ENCODE data around the gene C16orf92.
"Not testable (repeated sequence)": the region's sequence is repeated elsewhere in the genome, so short reads cannot be mapped to it uniquely, and the experiment has no call there.

C16orf92 gene

GRCh38 chr16:30002614-30003346, 20.2 kb upstream of the C16orf92 start:
- no peak for DNase-seq
- in situ Hi-C loops (cut with MboI; ENCODE audit: low pct_unique_long_range_greater_than_20kb, low sequenced_read_pairs): loop anchor here (25.0 kb wide), 1 partner anchor 315 kb away; the partner anchor contains the start of gene QPRT

- in situ Hi-C loops (cut with MboI; ENCODE audit: low pct_unique_long_range_greater_than_20kb, low sequenced_read_pairs): loop anchor here (25.0 kb wide), 1 partner anchor 317 kb away; the partner anchor contains the start of gene QPRT
- DNase-seq: no peak
Observed at GRCh38 chr16:30003670-30004423, 19.2 kb upstream of the C16orf92 start.

- in situ Hi-C loops (cut with MboI; ENCODE audit: low pct_unique_long_range_greater_than_20kb, low sequenced_read_pairs): loop anchor here (25.0 kb wide), 1 partner anchor 317 kb away; the partner anchor contains the start of gene QPRT
- no peak for DNase-seq
Observed at GRCh38 chr16:30004424-30004776, 18.6 kb upstream of the C16orf92 start.

DNA sequence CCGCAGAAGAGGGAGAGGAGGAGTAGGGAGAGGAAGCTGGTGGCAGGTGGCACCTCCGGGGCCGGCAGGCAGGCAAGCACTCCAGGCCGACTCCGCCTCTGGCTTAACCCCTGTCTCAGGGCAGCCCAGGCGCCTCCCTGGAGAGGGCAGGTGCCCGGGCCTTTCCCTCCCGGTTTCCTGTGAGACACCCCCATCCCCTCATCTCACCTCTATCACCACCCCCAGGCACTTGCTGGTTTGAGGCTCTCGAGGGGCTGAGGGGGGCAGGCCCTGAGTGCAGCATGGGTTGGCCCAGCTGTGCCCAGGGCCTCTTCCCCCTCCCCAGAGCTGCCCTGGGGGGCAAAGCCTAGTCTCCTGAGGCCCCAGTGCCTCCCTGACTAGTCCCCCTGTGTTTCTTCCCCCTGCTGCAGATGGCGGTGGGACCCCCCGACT, 18.2 kb upstream of the C16orf92 start:
- in situ Hi-C loops (cut with MboI; ENCODE audit: low pct_unique_long_range_greater_than_20kb, low sequenced_read_pairs): loop anchor here (25.0 kb wide), 1 partner anchor 318 kb away; the partner anchor contains the start of gene QPRT

DNA sequence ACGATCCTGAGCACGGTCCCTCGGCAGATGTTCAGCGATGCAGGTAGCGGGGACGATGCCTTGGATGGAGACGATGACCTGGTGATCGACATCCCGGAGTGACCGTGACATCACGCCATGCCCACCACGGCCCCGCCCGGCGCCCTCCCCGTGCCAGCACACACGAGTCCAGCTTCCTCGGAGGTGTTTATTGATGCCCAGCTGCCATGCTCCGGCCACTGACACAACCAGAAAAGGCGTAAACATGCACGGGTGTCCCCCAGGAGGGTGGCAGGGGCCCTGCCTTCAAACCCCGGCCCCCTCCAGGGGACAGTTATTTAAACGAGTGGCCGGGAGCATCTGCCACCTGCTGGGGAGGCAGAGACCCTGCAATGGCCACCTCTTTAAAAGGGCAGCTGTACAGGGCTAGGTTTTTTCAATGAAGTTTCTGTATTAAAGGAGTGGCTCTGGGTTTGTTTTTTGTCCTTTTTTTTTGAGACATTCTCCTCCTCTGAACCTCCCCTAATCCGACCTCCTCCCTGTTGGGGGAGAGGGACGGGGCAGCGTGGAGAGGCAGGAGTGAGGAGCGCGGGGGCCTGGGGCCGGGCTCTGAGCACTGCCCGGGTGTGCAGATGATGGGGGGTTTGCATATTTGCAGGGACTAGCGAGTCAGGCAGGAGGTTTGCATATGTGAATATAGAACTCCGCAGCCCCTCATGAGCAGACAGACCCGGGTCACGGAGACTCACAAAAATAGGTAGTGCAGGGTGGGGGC, 17.5 kb upstream of the C16orf92 start:
- peak; percentile 35 for DNase-seq
- in situ Hi-C loops (cut with MboI; ENCODE audit: low pct_unique_long_range_greater_than_20kb, low sequenced_read_pairs): loop anchor here (25.0 kb wide), 1 partner anchor 318 kb away; the partner anchor contains the start of gene QPRT

More for the DNA sequence above, 18.2 kb upstream of the C16orf92 start:
- DNase-seq: no peak

DNA sequence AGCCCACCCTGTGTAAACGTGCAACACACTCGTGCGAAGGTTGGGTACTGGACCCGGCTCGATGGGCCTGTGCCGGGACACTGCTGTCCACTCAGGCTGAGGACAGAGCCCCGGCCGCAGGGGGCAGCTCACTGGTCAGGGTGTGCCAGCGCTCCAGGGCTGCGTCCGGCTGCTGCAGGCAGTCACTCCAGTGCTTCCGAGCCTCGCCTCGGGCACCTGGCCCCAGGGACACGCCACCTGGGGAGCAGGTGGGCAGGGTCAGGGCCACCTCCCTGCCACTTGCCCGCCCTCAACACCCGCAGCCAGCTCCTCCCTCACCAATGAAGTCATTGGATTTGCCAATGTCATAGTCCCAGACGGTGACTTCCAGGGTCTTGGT, 16.9 kb upstream of the C16orf92 start:
- no peak for DNase-seq
- in situ Hi-C loops (cut with MboI; ENCODE audit: low pct_unique_long_range_greater_than_20kb, low sequenced_read_pairs): loop anchor here (25.0 kb wide), 1 partner anchor 319 kb away; the partner anchor contains the start of gene QPRT

DNA sequence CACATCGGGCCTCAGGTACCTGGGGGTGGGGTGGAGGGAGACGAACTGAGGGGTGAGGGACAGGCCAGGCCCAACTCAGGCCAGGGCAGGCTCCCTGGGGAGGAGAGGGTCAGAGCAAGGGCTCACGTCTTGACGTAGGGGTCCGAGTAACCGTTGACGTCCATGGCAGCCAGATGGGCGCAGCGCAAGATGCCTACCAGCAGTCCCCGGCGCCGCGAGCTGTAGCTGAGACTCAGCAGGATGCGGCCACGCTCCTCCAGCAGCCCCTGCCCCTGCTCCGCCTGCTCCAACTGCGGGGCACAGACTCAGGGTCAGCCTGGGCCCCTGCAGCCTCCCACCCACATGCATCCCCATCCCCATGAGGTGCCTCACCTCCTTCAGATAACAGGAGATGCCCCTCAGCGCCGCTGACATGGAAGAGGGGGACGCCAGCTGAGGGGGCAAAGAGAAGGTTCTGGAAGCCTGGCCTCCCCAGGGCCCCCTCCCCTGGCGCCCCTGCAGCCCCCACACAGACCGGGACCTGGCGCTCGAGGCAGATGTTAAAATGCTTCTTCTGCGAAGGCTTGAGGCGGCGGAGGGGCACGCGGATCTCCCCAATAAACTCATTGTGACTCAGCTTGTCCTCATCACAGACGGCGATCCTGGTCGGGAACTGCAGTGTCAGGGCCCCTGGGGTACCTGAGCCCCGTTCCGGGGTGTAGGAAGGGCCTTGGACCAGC, 16.2 kb upstream of the C16orf92 start:
- in situ Hi-C loops (cut with MboI; ENCODE audit: low pct_unique_long_range_greater_than_20kb, low sequenced_read_pairs): loop anchor here (25.0 kb wide), 1 partner anchor 320 kb away; the partner anchor contains the start of gene QPRT

DNA sequence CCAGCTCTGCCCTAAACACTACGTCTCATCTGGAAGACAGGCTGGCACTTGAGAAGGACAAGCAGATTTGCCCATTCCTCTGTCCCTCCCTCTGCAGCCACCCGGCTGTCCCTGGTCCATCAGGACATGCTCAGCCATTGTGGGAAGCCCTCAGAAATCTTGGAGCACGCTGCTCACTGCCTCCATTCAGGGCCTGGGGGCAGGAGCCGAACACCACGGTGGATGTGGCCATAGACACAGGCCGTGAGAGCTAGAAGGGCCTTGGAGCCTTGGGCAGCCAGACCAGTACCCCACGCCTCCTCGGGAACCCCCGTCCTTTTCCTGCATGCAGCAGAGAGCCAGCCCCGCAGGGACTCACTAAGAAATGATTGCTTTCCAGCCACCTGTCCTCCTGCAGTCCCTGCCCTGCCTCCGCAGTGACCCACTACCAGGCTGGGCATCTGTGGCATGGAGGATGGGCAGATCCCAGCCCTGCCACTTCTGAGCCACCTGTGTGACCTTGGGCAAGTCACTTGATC, 15.6 kb upstream of the C16orf92 start:
- in situ Hi-C loops (cut with MboI; ENCODE audit: low pct_unique_long_range_greater_than_20kb, low sequenced_read_pairs): loop anchor here (25.0 kb wide), 1 partner anchor 320 kb away; the partner anchor contains the start of gene QPRT
- DNase-seq: no peak

More for the DNA sequence above, 16.2 kb upstream of the C16orf92 start:
- DNase-seq: no peak

DNA sequence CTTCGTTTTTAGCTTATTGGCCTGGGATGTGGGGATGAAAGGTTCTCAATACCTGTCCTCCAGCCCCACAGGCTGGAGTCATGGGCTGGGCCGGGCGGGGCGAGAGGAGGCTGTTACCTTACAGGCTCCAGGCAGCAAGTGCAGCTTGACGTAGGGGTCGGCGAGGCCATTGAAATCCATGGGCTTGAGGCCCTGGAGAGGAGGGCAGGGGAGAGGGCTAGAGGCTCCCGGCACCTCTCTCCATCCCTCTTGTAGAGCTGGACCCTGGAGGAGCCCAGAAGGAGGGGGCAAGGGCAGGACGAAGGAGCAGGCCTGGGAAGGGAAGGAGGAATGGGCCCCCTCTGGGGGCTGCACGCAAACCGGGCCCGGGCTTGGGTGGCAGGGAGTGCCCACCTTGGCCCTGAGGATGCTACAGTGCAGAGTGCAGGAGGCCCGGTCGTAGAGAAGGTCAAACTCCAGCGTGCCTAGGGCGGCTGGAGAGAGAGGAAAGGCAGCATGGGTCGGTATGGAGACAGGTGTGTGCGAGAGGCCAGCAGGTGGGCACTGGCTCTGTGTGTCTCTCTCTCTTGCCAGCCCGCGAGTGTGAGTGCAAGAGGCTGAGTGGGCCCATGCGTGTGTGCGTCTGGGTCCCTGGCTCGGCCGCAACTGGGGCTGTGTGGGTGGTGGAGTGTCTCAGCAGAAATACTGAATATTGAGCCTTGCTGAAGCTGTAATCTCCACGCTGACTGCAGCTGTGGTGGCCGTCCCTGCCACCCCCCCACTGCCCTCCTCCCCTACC, 13.7 kb upstream of the C16orf92 start:
- DNase-seq: no peak
- in situ Hi-C loops (cut with MboI; ENCODE audit: low pct_unique_long_range_greater_than_20kb, low sequenced_read_pairs): loop anchor here (25.0 kb wide), 1 partner anchor 322 kb away; the partner anchor contains the start of gene QPRT

DNA sequence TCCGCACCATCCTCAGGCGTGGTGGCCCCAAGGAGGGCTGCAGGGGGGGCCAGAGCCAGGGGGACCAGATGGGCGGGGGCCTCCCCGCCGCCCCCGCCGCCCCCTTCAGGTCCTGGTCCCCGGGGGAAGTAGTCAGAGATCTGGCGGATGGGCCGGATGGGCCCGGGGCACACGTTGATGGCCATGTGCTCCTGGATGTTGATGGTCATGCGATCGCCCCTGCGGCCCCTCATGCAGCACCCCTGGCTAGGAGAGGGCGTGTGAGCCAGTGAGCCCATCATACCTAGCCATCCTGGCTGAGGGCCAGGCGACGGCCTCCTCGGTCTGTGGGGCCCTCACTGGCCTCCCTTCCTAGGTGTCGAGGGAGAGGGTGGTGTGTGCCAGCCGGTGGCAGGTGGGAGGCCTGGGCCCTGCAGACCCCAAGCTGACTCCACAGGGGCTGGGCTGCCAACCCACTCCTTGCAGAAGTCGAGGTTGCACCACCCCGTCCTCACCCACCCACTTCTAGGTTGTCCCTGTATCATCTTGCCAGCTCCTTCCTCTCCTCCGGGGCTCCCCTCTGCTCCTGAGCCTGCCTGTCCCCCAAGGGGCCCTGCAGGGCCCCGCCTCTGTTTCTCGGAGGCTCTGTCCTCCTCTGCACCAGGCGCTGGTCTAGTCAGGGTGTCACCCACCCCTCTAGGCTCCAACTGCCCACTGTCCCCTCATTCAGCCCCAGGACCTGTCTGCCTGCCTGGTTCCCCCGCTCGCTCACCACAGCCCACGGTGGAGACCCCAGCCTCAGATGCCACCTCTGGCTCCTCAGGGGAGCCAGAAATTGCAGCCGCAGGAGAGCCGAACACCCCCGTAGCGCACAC, 12.8 kb upstream of the C16orf92 start:
- no peak for DNase-seq
- in situ Hi-C loops (cut with MboI; ENCODE audit: low pct_unique_long_range_greater_than_20kb, low sequenced_read_pairs): loop anchor here (25.0 kb wide), 1 partner anchor 323 kb away; the partner anchor contains the start of gene QPRT

DNA sequence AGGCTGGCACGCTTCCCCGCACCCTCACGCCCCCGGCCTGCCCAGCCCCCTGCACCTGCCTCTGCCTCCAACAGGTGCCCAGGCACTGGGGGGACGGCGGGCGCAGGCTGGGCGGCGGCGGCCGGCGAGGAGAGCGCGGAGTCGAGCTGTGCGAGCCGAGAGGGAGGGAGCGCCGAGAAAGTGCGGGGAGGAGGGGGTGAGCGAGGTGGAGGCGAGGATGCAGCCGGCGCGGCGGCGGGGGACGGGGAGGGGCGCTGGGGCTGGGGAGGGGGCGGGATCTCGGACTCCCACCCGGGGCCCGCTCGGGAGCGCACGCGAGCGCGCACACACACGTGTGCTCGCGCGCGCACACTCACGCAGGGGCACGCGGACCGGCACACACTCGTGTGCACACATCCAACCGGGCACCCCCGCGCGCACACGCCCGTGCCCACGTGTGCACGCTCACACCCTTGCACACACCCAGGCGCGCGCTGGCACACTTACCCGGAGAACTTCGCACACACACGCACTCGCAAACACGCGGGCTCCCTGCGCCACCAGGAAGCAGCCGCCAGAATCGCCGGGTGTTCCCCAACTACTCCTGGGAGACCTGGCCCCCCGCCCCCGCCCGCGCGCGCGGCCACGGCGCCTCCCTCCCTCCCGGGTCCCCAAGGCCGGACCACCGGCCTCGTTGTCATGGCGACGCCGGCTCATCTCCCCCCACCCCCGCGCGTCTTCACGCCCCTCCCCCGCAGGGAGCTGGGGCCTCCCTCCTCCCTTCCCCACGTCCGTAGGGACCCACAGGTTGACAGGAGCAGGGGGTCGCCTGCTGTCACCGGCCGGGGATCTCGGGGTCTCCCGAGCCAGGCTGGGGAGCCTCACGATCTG, 11.9 kb upstream of the C16orf92 start, which contains the start of gene DOC2A:
Gene DOC2A (minus strand): TSS at position 184 of the 870 bp plus-strand sequence. CDS start 805 bp downstream, outside the sequence.
- DNase-seq: no peak
- in situ Hi-C loops (cut with MboI; ENCODE audit: low pct_unique_long_range_greater_than_20kb, low sequenced_read_pairs): loop anchor here (25.0 kb wide), 1 partner anchor 324 kb away; the partner anchor contains the start of gene QPRT

DNA sequence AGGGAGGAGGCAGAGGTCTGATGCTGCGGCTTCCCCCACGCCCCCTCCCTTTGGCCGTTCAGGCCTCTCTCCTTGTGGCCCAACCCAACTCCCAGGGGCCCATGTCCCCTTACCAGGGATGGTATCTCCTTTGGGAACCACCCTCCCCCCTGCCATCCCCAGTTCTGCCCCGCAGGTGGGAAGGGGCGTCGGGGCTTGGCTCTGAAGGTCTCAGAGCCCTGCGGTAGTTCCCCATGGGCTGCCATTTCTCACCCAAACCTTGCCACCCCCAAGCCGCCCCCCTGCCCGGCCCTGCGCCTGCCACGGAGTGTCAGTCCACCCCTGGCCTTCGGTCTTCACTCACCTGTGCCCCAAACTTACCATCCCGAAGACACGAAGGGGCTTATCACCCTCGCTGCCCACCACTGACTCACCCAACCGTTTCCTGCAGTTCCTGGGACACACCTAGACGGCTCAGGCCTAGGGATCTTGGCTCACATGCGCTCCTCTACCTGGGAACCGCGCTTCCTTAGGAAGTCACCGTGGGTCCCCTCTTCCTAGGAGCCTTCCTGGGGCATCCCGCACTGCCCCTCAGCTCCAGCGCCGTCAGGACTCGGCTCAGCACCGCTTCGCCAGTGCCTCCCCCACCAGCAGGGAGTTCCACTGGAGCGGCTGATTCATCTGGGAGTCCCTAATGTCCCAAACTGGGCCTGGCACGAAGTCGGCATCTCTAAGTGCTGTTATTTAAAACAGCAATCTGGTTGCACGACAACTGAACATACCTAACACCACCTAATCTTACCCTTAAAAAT, 11.1 kb upstream of the C16orf92 start:
- DNase-seq: no peak
- in situ Hi-C loops (cut with MboI; ENCODE audit: low pct_unique_long_range_greater_than_20kb, low sequenced_read_pairs): loop anchor here (25.0 kb wide), 1 partner anchor 325 kb away; the partner anchor contains the start of gene QPRT

DNA sequence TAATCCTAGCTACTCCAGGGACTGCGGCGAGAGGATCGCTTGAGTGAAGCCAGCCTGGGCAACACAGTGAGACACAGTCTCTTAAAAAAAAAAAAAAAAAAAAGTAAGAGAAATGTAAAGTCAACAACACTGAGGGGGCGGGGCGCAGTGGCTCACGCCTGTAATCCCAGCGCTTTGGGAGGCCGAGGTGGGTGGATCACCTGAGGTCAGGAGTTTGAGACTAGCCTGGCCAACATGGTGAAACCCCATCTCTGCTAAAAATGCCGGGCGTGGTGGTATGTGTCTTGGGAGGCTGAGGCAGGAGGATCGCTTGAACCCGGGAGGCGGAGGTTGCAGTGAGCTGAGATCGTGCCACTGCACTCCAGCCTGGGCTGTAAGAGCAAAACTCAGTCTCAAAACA, 10.4 kb upstream of the C16orf92 start:
- in situ Hi-C loops (cut with MboI; ENCODE audit: low pct_unique_long_range_greater_than_20kb, low sequenced_read_pairs): loop anchor here (25.0 kb wide), 1 partner anchor 325 kb away; the partner anchor contains the start of gene QPRT
- not testable (repeated sequence) for DNase-seq

DNA sequence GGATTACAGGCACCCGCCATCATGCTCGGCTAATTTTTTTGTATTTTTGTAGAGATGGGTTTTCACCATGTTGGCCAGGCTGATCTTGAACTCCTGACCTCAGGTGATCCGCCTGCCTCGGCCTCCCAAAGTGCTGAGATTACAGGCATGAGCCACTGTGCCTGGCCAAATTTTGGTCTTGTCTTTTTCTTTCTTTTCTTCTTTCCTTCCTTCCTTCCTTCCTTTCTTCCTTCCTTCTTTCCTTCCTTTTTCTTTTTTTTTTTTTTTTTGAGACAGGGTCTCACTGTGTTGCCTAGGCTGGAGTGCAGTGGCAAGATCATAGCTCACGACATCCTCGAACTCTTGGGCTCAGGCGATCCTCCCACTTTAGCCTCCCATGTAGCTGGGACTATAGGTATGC, 7.5 kb upstream of the C16orf92 start:
- in situ Hi-C loops (cut with MboI; ENCODE audit: low pct_unique_long_range_greater_than_20kb, low sequenced_read_pairs): loop anchor here (25.0 kb wide), 1 partner anchor 328 kb away; the partner anchor contains the start of gene QPRT
- not testable (repeated sequence) for DNase-seq
